ENCODE data around the gene TRPV2.

- TF ChIP-seq TAF1 (IDR thresholded peaks at IDR 0.05; ENCODE audit: borderline replicate concordance, insufficient read depth, low read length): no peak
- TF ChIP-seq POLR2AphosphoS5 (IDR thresholded peaks at IDR 0.05; ENCODE audit: low read depth, low read length): no peak
- TF ChIP-seq REST (IDR thresholded peaks at IDR 0.05; ENCODE audit: insufficient read depth in 1 of 2, low read depth in 2 of 2, low read length in 2 of 2): no peak
- no peak for TF ChIP-seq SIN3A (IDR thresholded peaks at IDR 0.05; ENCODE audit: borderline replicate concordance, insufficient read depth, low read length)
- no peak for TF ChIP-seq FOXP2 (optimal IDR thresholded peaks at IDR 0.05; ENCODE audit: borderline replicate concordance, extremely low read depth, extremely low read length, insufficient read depth)
Observed at GRCh38 chr17:16432017-16432416, 16.6 kb downstream of the TRPV2 start.

All from PFSK-1 (cell line).